HG03280 (cell line): ENCODE data around the gene CC2D2B.
"Not testable (repeated sequence)": the region's sequence is repeated elsewhere in the genome, so short reads cannot be mapped to it uniquely, and the experiment has no call there.

Experiments
- ATAC-seq: cut with Tn5 transposase; IDR thresholded peaks from one replicate; pipeline ENCODE4 v1.9.1; 2021; ENCODE audit warnings: mild to moderate bottlenecking, moderate library complexity; ENCODE audit not compliant: unreplicated experiment

Gene CC2D2B

GRCh38 chr10:95906677-95907455 lies 909 bp upstream of the CC2D2B start:
- peak; percentile 28 for ATAC-seq

GRCh38 chr10:95908450-95908849 lies 675 bp downstream of the CC2D2B start:
- ATAC-seq, result no peak

GRCh38 chr10:95909561-95909960 lies 1.8 kb downstream of the CC2D2B start:
- ATAC-seq, result no peak

- ATAC-seq, result not testable (repeated sequence)
Observed at GRCh38 chr10:95916039-95916438, 8.3 kb downstream of the CC2D2B start.

- no peak for ATAC-seq
Observed at GRCh38 chr10:95920798-95921426, 13.1 kb downstream of the CC2D2B start.

GRCh38 chr10:95925033-95925432 lies 17.3 kb downstream of the CC2D2B start:
- ATAC-seq, result no peak

GRCh38 chr10:95935429-95935828 lies 27.7 kb downstream of the CC2D2B start:
- no peak for ATAC-seq

GRCh38 chr10:95941115-95941514 lies 33.3 kb downstream of the CC2D2B start:
- ATAC-seq, result no peak

GRCh38 chr10:95963202-95963990 lies 55.6 kb downstream of the CC2D2B start:
- no peak for ATAC-seq

GRCh38 chr10:95963991-95964389 lies 56.2 kb downstream of the CC2D2B start:
- no peak for ATAC-seq

- ATAC-seq, result no peak
Observed at GRCh38 chr10:95964756-95965155, 57.0 kb downstream of the CC2D2B start.

GRCh38 chr10:95976362-95977229 lies 68.8 kb downstream of the CC2D2B start:
- ATAC-seq, result no peak

GRCh38 chr10:95982200-95982599 lies 74.4 kb downstream of the CC2D2B start:
- ATAC-seq, result no peak

GRCh38 chr10:95987685-95988426 lies 80.1 kb downstream of the CC2D2B start:
- ATAC-seq, result no peak

- ATAC-seq, result no peak
Observed at GRCh38 chr10:95988702-95989101, 80.9 kb downstream of the CC2D2B start.

GRCh38 chr10:95994376-95994775 lies 86.6 kb downstream of the CC2D2B start:
- ATAC-seq, result not testable (repeated sequence)

GRCh38 chr10:95998255-95998784 lies 90.5 kb downstream of the CC2D2B start:
- ATAC-seq, result no peak

- no peak for ATAC-seq
Observed at GRCh38 chr10:96013956-96014355, 106.2 kb downstream of the CC2D2B start.

GRCh38 chr10:96014473-96015102 lies 106.8 kb downstream of the CC2D2B start:
- no peak for ATAC-seq
